K562 (cell line): ENCODE results near the gene EOMES. TPM values are rescaled to one million over a fixed set of nuclear protein-coding genes. Genes with fewer than 3 reads are reported as not detected.

Experiments used
- ATAC-seq: fragments of 200-7000 bp; cut with Tn5 transposase; 3 replicates; pipeline ENCODE4 v1.9.1; 2020; ENCODE audit warnings: moderate library complexity
- BruUV-seq: library from RNA; stranded (reverse); fragments of 400-500 nt; replicated peaks from 2 replicates; lab custom pipeline; 2021; lab: Mats Ljungman, UMichigan
- CTCF ChIA-PET: fragments of 300-600 bp; formaldehyde crosslinking; extraction: SDS; loops from one replicate; lab custom pipeline; 2021; ENCODE audit warnings: low intra/inter-chr PET ratio; lab: Yijun Ruan, JAX
- POLR2A ChIA-PET: fragments of 300-600, 350-650 bp; sonication (Branson Sonifier 250); formaldehyde crosslinking; extraction: SDS; loops from one replicate; lab custom pipeline; 2021; ENCODE audit warnings: antibody characterized with exemption, inconsistent platforms; lab: Yijun Ruan, JAX
- DNase-seq, 4 experiments: peaks; one replicate each; pipeline versions ENCODE4 v3.0.0 to v3.0.0-alpha.2; 2011 to 2018; ENCODE audit warnings: low spot score in 3 of 4, mixed read lengths in 3 of 4; ENCODE audit errors: extremely low read depth in 1 of 4
- FAIRE-seq: peaks from 2 replicates; lab custom pipeline; 2011; peaks lifted over from hg19 to GRCh38; lab: Jason Lieb, UNC
- H2AFZ ChIP-seq: 2 replicates; pipeline ENCODE4 v1.6.0; 2011; ENCODE audit warnings: low read depth, low read length, control low read depth, inconsistent platforms
- H3K27ac ChIP-seq: fragments of 200-600 bp; 3 replicates; pipeline ENCODE4 v1.8.0; 2011; ENCODE audit warnings: low read depth, mild to moderate bottlenecking, control low read depth, inconsistent platforms, low read length, moderate library complexity, mixed read lengths; ENCODE audit errors: extremely low read depth
- H3K27me3 ChIP-seq, 2 experiments: fragments of 300-600 bp in 1 of 2; 2 replicates in 1 of 2; 3 replicates in 1 of 2; pipeline versions ENCODE4 v1.6.0 to v1.8.0; 2011; ENCODE audit warnings: inconsistent platforms in 2 of 2, low read length in 2 of 2, mild to moderate bottlenecking in 1 of 2, mixed read lengths in 1 of 2, moderate library complexity in 1 of 2; ENCODE audit not compliant: control insufficient read depth in 2 of 2, insufficient read depth in 2 of 2
- H3K36me3 ChIP-seq: fragments of 300-600 bp; 3 replicates; pipeline ENCODE4 v1.8.0; 2011; ENCODE audit warnings: mild to moderate bottlenecking, low read length, inconsistent platforms; ENCODE audit not compliant: control insufficient read depth, insufficient read depth
- H3K4me1 ChIP-seq, 2 experiments: fragments of 200-600 bp in 1 of 2; replicated peaks in 1 of 2; 2 replicates in 1 of 2; 3 replicates in 1 of 2; pipeline versions ENCODE4 v1.5.1 to v1.8.0; 2011; ENCODE audit warnings: inconsistent platforms in 2 of 2, low read length in 2 of 2, mild to moderate bottlenecking in 1 of 2, mixed read lengths in 1 of 2, moderate library complexity in 1 of 2; ENCODE audit not compliant: control insufficient read depth in 2 of 2, insufficient read depth in 2 of 2
- H3K4me2 ChIP-seq: 2 replicates; pipeline ENCODE4 v1.6.1; 2011; ENCODE audit warnings: low read length, control low read depth, inconsistent platforms, mixed read lengths; ENCODE audit not compliant: insufficient read depth
- H3K4me3 ChIP-seq: fragments of 200-600 bp; sonication (generic), shearing (Covaris generic); 2 replicates; pipeline ENCODE4 v1.5.1; 2016; ENCODE audit warnings: control low read depth, inconsistent platforms
- H3K79me2 ChIP-seq: fragments of 200-600 bp; 3 replicates; pipeline ENCODE4 v1.8.0; 2011; ENCODE audit warnings: low read length, inconsistent platforms; ENCODE audit not compliant: control insufficient read depth, insufficient read depth
- H3K9ac ChIP-seq, 2 experiments: 2 replicates each; pipeline versions ENCODE4 v1.6.0 to v1.6.1; 2011; ENCODE audit warnings: low read depth in 2 of 2, low read length in 2 of 2, control low read depth in 1 of 2, inconsistent platforms in 1 of 2, mild to moderate bottlenecking in 1 of 2, mixed read lengths in 1 of 2; ENCODE audit not compliant: insufficient read depth in 1 of 2
- H3K9me1 ChIP-seq: one replicate; pipeline ENCODE4 v1.6.0; 2011; ENCODE audit warnings: inconsistent platforms, mild to moderate bottlenecking, low read length, moderate library complexity; ENCODE audit not compliant: control insufficient read depth, insufficient read depth
- H3K9me3 ChIP-seq: replicated peaks from 2 replicates; pipeline ENCODE4 v1.5.1; 2011; ENCODE audit warnings: low read depth, low read length, inconsistent platforms; ENCODE audit not compliant: control insufficient read depth, insufficient read depth
- H4K20me1 ChIP-seq: replicated peaks from 2 replicates; pipeline ENCODE4 v1.6.1; 2011; ENCODE audit warnings: low read length, inconsistent platforms, mixed read lengths; ENCODE audit not compliant: control insufficient read depth, insufficient read depth
- E2F6 ChIP-seq, 2 experiments: IDR thresholded peaks; 2 replicates each; pipeline ENCODE4 v1.6.1; 2011; ENCODE audit warnings: borderline replicate concordance in 1 of 2, control low read depth in 1 of 2, low read depth in 1 of 2, low read length in 1 of 2, mild to moderate bottlenecking in 1 of 2, mixed read lengths in 1 of 2, moderate library complexity in 1 of 2; ENCODE audit not compliant: insufficient read depth in 1 of 2, insufficient read length in 1 of 2, poor library complexity in 1 of 2, severe bottlenecking in 1 of 2; ENCODE audit errors: extremely low read depth in 1 of 2
- EHMT2 ChIP-seq: fragments of 450-650 bp; IDR thresholded peaks from 2 replicates; pipeline ENCODE4 v1.6.1; 2018; ENCODE audit warnings: antibody characterized with exemption
- HINFP ChIP-seq: fragments of 450-650 bp; conservative IDR thresholded peaks from 2 replicates; pipeline ENCODE4 v1.6.1; 2016; ENCODE audit warnings: missing genetic modification characterization, low read depth, mild to moderate bottlenecking, control low read depth, missing compliant biosample characterization
- NFIX ChIP-seq: fragments of 250-450 bp; sonication (Bioruptor Pico); IDR thresholded peaks from 2 replicates; pipeline ENCODE4 v1.4.0; 2020; ENCODE audit warnings: low read depth, mild to moderate bottlenecking, moderate library complexity
- NFXL1 ChIP-seq: fragments of 450-650 bp; formaldehyde crosslinking; IDR thresholded peaks from 2 replicates; pipeline ENCODE4 v1.4.0; 2021; ENCODE audit warnings: mild to moderate bottlenecking
- PHF8 ChIP-seq: fragments of 200-600 bp; sonication (generic); IDR thresholded peaks from 2 replicates; pipeline ENCODE4 v1.6.1; 2012; ENCODE audit warnings: mixed run types, mild to moderate bottlenecking, inconsistent platforms, low read length, moderate library complexity, borderline replicate concordance
- PTRF ChIP-seq: fragments of 450-650 bp; IDR thresholded peaks from 2 replicates; pipeline ENCODE4 v1.6.1; 2016; ENCODE audit warnings: mild to moderate bottlenecking, missing genetic modification characterization, missing compliant biosample characterization
- RREB1 ChIP-seq: fragments of 250-450 bp; sonication (Bioruptor Pico); IDR thresholded peaks from 2 replicates; pipeline ENCODE4 v1.4.0; 2020
- ZC3H8 ChIP-seq: fragments of 450-650 bp; IDR thresholded peaks from 2 replicates; pipeline ENCODE4 v1.6.1; 2017
- ZNF668 ChIP-seq: fragments of 250-450 bp; sonication (Bioruptor Pico); IDR thresholded peaks from 2 replicates; pipeline ENCODE4 v1.8.0; 2022; ENCODE audit warnings: mild to moderate bottlenecking, inconsistent platforms
- WGBS: fragments of 100-300 bp; shearing (Covaris generic); methylation state at CpG from one replicate; pipeline ENCODE4 v1.1.6; 2016; ENCODE audit warnings: low coverage, mixed read lengths; ENCODE audit not compliant: insufficient coverage; ENCODE audit errors: missing lambda C conversion rate; 5-methylcytosine and 5-hydroxymethylcytosine counted together
- in situ Hi-C: fragments of 300-500 bp; cut with MboI; formaldehyde crosslinking; loops from 4 replicates; pipeline ENCODE4 v1.15.0; 2018; ENCODE audit warnings: inconsistent platforms, mixed read lengths
- intact Hi-C: fragments of 100-400 bp; cut with micrococcal nuclease; formaldehyde crosslinking; loops from 2 replicates; pipeline ENCODE4 v1.14.2; 2022
- polyA plus RNA-seq, 8 experiments: library from polyadenylated mRNA; depleted of rRNA in 4 of 8; stranded (reverse) in 5 of 8; unstranded in 3 of 8; fragments of >200 nt; fragmentation: Nextera tagmentation in 2 of 8; fragmentation: Illumina TruSeq in 1 of 8; extraction: Ambion mirVana in 2 of 8; extraction: Trizol in 1 of 8; gene quantifications; 2 replicates each; pipeline versions ENCODE4 v1.2.1 to v1.2.3, GENCODE V29; 2011 to 2014; ENCODE audit warnings: inconsistent platforms in 1 of 8, missing spikeins in 1 of 8
- total RNA-seq, 7 experiments: library from RNA; depleted of rRNA in 6 of 7; stranded (reverse); fragments of >200 nt in 6 of 7; fragmentation: Illumina TruSeq in 2 of 7; extraction: Trizol in 2 of 7; gene quantifications; 2 replicates each; pipeline versions ENCODE4 v1.2.1 to v1.2.3, GENCODE V29; 2011 to 2021; ENCODE audit warnings: low replicate concordance in 1 of 7

Gene EOMES
- total and polyA plus RNA-seq, 9 of the 15 experiments (the other 6 are each of a cell fraction or from before 2014, with no cell fraction given), result 0.07 TPM; not detected in 8

GRCh38 chr3:27767000-27767399, 44.9 kb upstream of the EOMES start:
- Histone ChIP-seq H3K79me2 (no peaks in the 10 kb centered on the region), H3K9me1 (no peaks in the 10 kb centered on the region), H3K36me3 (no peaks in the 10 kb centered on the region), H3K9ac (no peak overlapping the region), H3K9me3 (no peaks in the 10 kb centered on the region), H3K4me3 (no peak overlapping the region), H4K20me1 (no peaks in the 10 kb centered on the region), H3K4me2 (no peak overlapping the region), H3K4me1 (no peaks in the 10 kb centered on the region), H3K27ac (no peak overlapping the region), H2AFZ (no peak overlapping the region), H3K27me3 (no peaks in the 10 kb centered on the region)
- BruUV-seq, result no TSS peak
- intact Hi-C loops, result no loop called here
- in situ Hi-C loops, result no loop called here
- POLR2A ChIA-PET, result no interaction called here
- DNase-seq, result no peak
- 0% methylated on average over 3 of the region's 3 CpGs for WGBS
- no peak for FAIRE-seq
- no peak for ATAC-seq
- CTCF ChIA-PET, result no interaction called here
- TF ChIP-seq NFIX (CRISPR knock-in tag), result no peak
- no peak for TF ChIP-seq NFXL1 (CRISPR knock-in tag)
- no peak for TF ChIP-seq E2F6 (IDR thresholded peaks at IDR 0.05; ENCODE audit: borderline replicate concordance in 1 of 2, extremely low read depth in 1 of 2, insufficient read depth in 1 of 2, insufficient read length in 1 of 2, low read depth in 1 of 2, low read length in 1 of 2, poor library complexity in 1 of 2, severe bottlenecking in 1 of 2)
- TF ChIP-seq PTRF (tag), result no peak
- TF ChIP-seq HINFP (tag), result no peak
- no peak for TF ChIP-seq RREB1 (CRISPR knock-in tag)
- TF ChIP-seq PHF8, result no peak
- no peak for TF ChIP-seq EHMT2
- TF ChIP-seq ZNF668 (CRISPR knock-in tag), result no peak
- TF ChIP-seq ZC3H8, result no peak
